Progenitor cell of endocrine pancreas (in vitro differentiated cells): Measurements from ENCODE around the gene ATOH8. TPM values are rescaled to one million over a fixed set of nuclear protein-coding genes. Genes with fewer than 3 reads are reported as not detected.

Experiments used
- DNase-seq: peaks from one replicate; pipeline ENCODE4 v3.0.0; 2021; ENCODE audit warnings: low spot score; ENCODE audit not compliant: unreplicated experiment
- H3K27ac Mint-ChIP-seq: 2 replicates; pipeline ENCODE4 v1.8.0; 2021; ENCODE audit warnings: mild to moderate bottlenecking, moderate library complexity, mixed read lengths
- H3K27me3 Mint-ChIP-seq: 2 replicates; pipeline ENCODE4 v1.8.0; 2021; ENCODE audit warnings: mixed read lengths
- H3K36me3 Mint-ChIP-seq: 2 replicates; pipeline ENCODE4 v1.8.0; 2022; ENCODE audit warnings: mixed read lengths; ENCODE audit not compliant: insufficient read depth
- H3K4me1 Mint-ChIP-seq: 2 replicates; pipeline ENCODE4 v1.8.0; 2021; ENCODE audit warnings: low read depth, mixed read lengths
- H3K4me3 Mint-ChIP-seq: 2 replicates; pipeline ENCODE4 v1.8.0; 2021; ENCODE audit warnings: low read depth, mild to moderate bottlenecking, moderate library complexity, mixed read lengths
- H3K9me3 Mint-ChIP-seq: 2 replicates; pipeline ENCODE4 v1.8.0; 2021; ENCODE audit warnings: low read depth, mixed read lengths
- CTCF ChIP-seq: fragments of 200-600 bp; sonication (generic); IDR thresholded peaks from one replicate; pipeline ENCODE4 v1.5.0; 2021; ENCODE audit warnings: antibody characterized with exemption, mild to moderate bottlenecking; ENCODE audit not compliant: unreplicated experiment
- total RNA-seq: library from RNA; stranded (reverse); gene quantifications from 2 replicates; pipeline ENCODE4 v1.2.1, GENCODE V29; 2021

ATOH8 gene
- total RNA-seq, 1 donor from 2014 or later, result 1.3 TPM

DNA sequence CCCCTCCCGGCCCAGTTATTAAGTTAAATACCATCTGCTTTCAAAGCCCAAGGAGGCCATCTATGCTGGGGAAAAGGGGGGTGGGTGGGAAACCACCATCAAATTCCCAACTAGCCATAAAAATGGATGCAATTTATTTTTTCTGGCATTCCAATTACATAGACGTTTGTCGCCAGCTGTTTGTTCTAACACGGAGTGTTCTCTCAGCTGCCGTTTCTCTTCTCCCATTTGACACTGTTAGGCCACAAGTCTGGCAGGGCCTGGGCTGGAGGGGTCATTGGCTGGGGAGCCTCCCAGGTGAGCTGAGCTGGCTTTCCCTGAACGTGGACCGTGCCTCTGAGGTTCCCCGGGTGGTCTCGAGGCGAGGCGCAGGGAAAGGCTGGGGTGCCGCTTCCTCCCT, 16.6 kb downstream of the ATOH8 start:
- peaks cover 11% of the 10 kb centered on the region for H3K27me3 Mint-ChIP-seq
- no peaks in the 10 kb centered on the region for H3K9me3 Mint-ChIP-seq
- no peaks in the 10 kb centered on the region for H3K36me3 Mint-ChIP-seq
- no peak overlapping the region for H3K27ac Mint-ChIP-seq
- DNase-seq, result no peak
- no peak overlapping the region for H3K4me3 Mint-ChIP-seq
- no peak for TF ChIP-seq CTCF
- H3K4me1 Mint-ChIP-seq, result peaks cover 10% of the 10 kb centered on the region

- no peaks in the 10 kb centered on the region for H3K36me3 Mint-ChIP-seq
- no peak for DNase-seq
- H3K27me3 Mint-ChIP-seq, result peaks cover 9% of the 10 kb centered on the region
- no peak overlapping the region for H3K27ac Mint-ChIP-seq
- peaks cover 6% of the 10 kb centered on the region for H3K4me1 Mint-ChIP-seq
- no peaks in the 10 kb centered on the region for H3K9me3 Mint-ChIP-seq
- no peak overlapping the region for H3K4me3 Mint-ChIP-seq
- TF ChIP-seq CTCF, result no peak
These were observed 17.1 kb downstream of the ATOH8 start for GRCh38 chr2:85770786-85771409.

DNA sequence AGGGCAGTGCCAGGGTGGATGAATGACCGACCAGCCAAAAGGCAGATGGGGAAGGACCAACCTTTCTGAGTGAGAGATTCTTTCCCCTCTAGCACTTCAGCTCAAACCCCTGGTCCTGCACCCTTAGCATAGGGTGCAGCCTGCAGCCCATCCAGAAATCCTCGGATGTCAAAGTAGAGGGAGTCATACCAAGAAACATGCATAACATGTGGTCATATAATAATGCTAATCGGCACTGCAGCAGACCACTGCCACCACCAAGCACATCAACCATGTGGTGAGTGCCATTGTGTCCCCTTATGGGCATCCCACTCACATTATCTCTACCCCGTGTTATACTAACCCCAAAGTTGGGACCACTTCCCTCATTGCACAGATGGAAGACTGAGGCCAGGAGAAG, 17.7 kb downstream of the ATOH8 start:
- Mint-ChIP-seq H3K27me3 (peaks cover 8% of the 10 kb centered on the region), H3K4me1 (peaks cover 5% of the 10 kb centered on the region), H3K9me3 (no peaks in the 10 kb centered on the region), H3K4me3 (no peak overlapping the region), H3K27ac (no peak overlapping the region), H3K36me3 (no peaks in the 10 kb centered on the region)
- DNase-seq, result no peak
- TF ChIP-seq CTCF, result no peak

- H3K4me1 Mint-ChIP-seq, result peaks cover 5% of the 10 kb centered on the region
- DNase-seq, result no peak
- H3K36me3 Mint-ChIP-seq, result no peaks in the 10 kb centered on the region
- peaks cover 8% of the 10 kb centered on the region for H3K27me3 Mint-ChIP-seq
- H3K4me3 Mint-ChIP-seq, result no peak overlapping the region
- H3K9me3 Mint-ChIP-seq, result no peaks in the 10 kb centered on the region
- no peak for TF ChIP-seq CTCF
- H3K27ac Mint-ChIP-seq, result no peak overlapping the region
These were observed 18.4 kb downstream of the ATOH8 start for GRCh38 chr2:85772019-85772745.

DNA sequence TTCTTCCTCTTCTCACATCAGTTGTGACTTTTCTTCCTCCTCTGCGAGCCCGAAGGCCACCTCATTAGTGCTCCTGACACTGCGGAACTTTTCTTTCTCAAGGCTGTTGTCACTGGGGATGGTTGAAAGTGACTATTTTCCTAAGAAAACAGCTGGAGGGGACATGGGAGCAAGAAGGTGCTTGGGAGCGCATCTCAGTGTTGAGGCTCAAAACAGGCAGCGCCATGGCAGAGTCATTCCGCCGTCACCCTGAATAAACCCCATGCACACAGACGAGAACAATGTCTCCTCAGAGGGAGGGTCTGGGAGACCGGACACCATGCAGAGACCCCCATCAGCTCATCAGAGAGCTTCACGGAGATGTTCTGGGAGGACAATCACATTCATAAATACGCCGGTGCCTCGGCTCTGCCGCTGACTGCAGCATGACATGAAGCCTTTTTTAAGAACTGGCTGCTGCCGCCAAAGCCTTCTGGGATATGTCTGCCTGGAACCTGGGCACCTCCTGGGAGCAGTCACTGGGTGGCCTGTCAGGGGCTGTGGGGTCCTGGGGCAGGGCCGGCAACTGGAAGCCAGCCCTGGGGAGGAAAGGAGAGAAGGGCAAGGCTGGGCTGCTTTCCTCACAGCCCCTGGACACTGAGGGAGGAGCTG, 19.2 kb downstream of the ATOH8 start:
- no peak for DNase-seq
- Mint-ChIP-seq H3K9me3 (no peaks in the 10 kb centered on the region), H3K27ac (no peak overlapping the region), H3K36me3 (no peaks in the 10 kb centered on the region), H3K4me1 (peaks cover 5% of the 10 kb centered on the region), H3K4me3 (no peak overlapping the region), H3K27me3 (peaks cover 8% of the 10 kb centered on the region)
- TF ChIP-seq CTCF, result no peak
